HG02798 (cell line): ENCODE results near the gene FGD2.

Source experiments
- ATAC-seq: cut with Tn5 transposase; IDR thresholded peaks from one replicate; pipeline ENCODE4 v1.9.1; 2021; ENCODE audit warnings: mild to moderate bottlenecking; ENCODE audit not compliant: unreplicated experiment, poor library complexity

Gene FGD2

DNA sequence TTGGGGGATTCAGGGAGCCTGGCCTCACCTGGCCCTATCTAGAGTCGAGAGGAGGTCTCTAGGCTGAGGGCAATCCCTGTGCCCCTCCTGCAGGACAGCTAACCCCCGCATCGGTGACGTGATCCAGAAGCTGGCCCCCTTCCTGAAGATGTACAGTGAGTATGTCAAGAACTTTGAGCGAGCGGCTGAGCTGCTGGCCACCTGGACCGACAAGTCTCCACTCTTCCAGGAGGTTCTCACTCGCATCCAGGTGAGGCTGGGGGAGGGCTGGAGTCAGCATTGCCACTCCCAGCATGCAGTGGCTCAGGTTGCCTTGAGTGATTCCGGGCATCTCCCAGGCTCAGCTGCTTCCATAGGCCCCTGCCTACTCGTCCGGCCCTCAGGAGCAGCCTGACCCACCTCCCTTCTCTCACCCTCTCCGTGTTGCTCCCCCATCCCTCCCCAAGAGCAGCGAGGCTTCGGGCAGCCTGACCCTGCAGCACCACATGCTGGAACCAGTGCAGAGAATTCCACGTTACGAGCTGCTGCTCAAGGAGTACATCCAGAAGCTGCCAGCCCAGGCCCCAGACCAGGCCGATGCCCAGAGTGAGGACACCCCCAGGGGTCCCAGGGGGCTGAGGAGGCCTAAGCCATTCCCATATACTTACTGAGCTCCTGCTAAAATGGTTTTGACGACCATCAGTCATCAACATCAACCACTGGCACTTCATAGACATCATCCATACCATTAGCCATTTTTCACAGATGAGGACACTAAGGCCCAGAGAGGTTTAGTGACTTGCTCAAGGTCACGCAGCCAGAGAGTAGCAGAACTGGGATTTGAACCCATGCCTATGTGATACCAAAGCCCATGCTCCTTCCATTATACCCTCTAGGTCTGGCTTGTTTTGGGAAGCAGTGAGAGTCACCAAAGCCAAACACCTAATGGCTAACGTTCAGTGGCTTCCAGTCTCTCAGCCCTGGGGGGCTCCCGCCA is 8.3 kb downstream of the FGD2 start:
- no peak for ATAC-seq

DNA sequence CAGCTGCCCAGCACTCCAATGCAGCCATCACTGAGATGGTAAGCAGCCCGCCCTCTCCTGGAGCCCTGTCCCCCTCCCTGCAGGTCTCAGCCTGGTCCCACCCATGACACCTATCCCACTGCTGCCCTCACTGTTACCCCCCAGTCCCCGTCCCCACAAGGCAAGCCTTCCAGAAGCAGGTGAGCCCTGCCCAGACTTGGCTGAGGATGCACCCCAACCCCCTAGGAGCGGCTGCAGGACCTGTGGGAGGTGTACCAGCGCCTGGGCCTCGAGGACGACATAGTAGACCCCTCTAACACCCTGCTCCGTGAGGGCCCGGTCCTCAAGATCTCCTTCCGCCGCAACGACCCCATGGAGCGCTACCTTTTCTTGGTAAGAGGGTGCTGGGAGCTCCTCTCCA is 9.2 kb downstream of the FGD2 start:
- no peak for ATAC-seq

DNA sequence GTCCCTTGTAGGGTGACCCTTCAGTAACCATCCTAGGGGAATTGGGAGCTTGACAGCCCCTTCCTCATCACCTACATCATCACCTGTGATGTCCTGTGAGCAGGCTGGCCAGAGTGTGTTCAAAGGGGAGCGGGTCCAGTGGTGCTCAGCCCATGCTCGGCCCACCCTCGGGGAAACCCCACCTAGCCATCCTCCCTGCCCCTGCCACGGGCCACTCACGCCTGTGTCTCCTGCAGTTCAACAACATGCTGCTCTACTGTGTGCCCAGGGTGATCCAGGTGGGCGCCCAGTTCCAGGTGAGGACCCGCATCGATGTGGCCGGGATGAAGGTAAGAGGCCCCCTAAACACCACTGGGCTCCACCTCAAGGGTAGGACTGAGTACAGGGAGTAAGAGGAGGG is 10.1 kb downstream of the FGD2 start:
- ATAC-seq: no peak

DNA sequence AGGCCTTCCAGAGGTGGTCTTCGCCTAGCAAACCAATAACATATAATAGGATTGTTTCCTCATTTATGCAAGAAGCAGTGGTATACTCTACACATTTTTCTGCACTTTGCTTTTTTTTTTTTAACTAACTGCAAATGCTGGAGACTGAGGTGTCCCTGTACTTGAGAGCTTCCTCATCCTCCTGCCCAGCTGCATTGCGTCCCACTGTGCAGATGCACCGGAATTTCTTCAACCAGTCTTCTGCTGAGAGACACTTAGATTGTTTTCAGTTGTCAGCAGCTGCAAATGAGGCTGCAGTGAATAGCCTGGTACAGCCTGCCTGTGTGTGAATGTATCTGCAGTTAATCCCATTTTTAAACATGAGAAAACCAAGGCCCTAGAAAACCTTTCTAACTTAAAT is 11.5 kb downstream of the FGD2 start:
- no peak for ATAC-seq

DNA sequence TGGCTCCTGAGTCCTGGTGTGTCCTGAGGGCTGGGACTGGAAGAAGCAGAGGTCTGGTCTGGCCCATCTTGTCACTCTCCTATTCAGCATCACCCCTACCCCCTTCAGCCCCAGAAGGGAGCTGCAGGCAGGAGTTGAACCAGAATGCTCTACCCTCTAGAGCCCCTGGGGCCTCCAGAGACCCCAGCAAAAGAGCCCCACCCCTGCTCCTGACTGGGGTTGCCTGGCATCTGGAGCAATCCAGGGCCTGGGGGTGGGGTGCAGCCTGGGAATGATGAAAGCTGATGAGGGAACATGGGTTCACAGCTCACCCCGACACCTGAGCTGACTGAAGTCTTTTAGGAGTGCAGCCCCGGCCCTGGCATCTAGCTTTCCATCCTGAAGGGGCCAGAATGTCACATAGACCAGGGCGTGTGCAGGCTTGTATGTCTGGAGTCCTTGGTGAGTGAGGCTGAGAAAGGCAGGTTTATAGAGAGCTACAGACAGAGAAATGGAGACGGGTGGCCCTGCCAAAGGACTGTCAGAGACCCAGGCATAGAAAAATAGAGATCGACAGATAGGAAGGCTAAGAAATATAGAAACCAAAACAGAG is 12.2 kb downstream of the FGD2 start:
- ATAC-seq: no peak

DNA sequence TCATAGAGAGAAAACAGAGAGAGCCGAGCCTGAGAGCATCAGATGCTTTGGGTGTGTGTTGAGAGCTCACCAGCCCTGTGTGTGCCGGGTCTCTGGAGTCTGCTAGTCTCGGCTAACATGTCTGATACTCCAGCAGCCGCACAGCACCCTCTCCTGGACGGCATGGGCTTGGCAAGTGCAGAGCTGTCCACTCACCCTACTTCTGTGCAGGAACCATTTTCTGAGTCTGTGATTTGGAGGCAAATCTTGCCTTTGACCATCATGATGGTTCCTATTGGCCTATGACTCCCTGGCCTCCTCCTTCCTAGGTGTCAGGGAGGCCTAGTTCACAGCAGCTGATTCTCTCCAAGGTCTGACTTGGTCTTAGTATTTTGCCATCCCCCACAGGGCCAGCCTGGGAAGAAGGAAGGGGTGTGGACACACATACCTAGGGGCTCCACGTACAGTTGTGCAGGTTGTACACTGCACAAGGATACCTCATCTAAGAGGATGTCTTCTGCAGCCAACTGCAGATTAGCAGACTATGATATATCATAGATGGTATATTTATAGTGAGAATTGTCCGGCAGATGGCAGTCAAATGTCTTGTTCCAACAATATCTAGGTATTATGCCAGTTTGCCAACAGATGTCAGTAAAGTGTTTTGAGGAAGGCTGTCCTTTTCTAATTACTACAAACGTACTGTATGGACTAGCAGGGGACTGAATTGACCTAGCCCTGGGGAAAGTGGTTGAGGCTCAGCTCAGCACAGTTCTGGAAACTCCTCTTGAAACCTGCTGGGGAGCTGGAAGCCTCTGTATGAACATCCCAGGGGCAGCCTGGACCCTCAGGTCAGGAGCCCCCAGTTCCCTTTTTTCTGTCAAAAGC is 13.0 kb downstream of the FGD2 start:
- ATAC-seq: peak; percentile 90

DNA sequence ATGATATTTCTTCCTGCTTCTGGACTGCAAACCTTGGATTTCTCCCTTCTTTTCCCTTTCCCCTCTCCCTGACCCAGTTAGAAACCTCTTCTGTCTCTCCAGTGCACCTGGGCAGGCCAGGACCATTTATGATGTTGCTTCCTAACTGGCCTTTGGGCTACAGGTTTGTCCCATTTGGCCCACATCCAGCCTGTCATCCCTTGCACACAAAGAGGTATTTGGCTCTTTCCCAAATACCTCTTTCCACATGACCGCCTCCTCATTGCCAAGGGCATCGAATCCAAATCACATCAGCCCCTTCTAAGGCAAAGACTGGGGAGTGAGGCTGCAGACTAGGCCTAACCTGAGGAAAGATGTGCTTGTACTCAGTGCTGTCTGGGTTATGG is 13.6 kb downstream of the FGD2 start:
- no peak for ATAC-seq

DNA sequence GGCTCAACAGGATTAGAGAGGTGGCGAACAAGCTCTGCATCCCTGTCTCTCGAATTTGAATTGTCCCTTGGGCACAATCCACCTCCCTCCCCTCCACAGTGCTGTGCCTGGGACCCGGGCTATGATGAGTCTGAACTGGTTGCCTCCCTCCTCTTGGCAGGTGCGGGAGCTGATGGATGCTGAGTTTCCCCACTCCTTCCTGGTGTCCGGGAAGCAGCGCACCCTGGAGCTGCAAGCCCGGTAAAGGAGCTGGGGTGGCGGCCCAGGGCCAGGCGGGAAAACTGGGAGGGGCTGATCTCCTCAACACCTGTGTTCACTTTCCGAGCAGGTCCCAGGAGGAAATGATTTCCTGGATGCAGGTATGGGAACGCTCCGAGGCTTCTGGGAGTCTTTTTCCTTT is 14.9 kb downstream of the FGD2 start:
- no peak for ATAC-seq

DNA sequence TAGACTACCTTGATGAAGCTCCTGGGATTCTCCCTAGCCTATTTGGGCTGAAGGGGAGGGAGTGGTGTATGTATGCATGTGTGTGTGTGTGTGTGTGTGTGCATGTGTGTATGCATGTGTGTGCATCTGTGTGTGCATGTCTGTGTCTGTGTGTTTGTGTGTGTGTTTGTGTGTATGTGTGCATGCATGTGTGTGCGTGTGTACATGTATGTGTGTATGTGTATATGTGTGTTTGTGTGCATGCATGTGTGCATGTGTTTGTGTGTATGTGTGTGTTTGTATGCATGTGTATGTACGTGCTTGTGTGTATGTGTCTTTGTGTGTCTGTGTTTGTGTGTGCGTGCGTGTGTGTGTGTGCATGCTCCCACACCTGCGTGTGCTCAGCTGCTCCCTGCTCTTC is 15.4 kb downstream of the FGD2 start:
- ATAC-seq: no peak

DNA sequence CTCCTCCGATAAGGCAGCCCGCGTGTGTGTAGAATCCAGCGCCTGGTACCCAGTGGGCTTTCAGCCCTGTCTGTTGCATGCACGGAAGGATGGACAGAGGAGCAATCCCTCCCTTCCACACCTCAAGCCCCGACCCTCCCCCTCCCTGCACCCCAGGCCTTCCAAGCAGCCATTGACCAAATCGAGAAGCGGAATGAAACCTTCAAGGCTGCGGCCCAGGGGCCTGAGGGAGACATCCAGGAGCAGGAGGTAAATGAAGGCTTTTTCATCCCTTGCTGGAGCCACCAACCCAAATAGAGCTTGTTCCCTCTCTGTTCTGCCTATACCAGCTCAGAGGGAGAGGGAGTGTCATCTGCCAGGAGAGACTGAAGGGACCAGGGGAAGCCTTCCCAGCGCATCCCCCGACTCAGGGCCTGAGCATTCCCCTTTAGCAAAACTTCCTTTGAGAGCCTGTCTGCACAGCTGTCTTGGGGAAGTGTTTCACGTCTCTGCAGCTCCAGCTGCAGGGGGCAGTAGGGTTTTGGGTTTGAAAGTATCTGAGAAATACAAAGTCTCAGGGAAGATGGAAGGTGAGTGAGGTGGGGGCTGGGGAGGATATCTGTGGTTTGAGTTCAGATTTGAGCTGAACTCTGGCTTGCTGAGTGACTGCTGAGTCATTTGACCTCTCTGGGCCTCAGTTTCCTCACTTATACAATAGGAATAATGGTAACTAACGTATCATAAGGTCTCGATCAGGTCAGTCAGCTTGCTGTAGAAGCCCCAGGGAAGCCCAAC is 16.1 kb downstream of the FGD2 start:
- ATAC-seq: no peak

DNA sequence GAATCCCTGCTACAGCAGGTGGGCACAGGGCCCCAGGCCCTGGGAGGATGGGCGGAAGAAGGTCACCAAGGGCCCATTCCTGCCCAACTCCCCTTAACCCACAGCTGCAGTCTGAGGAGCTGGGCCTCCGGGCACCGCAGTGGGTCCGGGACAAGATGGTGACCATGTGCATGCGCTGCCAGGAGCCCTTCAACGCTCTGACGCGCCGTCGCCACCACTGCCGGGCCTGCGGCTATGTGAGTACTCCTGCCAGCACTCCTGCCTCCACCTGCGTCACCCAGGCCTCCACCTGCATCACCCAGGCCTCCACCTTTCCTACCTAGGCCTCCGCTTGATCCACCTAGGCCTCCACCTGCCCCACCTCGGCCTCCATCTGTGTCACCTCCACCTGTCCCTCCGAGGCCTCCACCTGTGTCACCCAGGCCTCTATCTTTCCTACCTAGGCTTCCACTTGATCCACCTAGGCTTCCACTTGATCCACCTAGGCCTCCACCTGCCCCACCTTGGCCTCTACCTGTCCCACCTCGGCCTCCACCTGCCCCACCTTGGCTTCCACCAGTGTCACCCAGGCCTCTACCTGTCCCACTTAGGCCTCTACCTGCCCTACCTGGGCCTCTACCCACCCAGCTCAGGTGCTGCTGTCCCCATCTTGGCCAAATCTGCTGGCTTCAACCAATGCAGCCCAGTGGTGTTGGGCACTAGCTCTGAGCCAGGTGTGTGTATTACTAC is 16.8 kb downstream of the FGD2 start:
- ATAC-seq: no peak

DNA sequence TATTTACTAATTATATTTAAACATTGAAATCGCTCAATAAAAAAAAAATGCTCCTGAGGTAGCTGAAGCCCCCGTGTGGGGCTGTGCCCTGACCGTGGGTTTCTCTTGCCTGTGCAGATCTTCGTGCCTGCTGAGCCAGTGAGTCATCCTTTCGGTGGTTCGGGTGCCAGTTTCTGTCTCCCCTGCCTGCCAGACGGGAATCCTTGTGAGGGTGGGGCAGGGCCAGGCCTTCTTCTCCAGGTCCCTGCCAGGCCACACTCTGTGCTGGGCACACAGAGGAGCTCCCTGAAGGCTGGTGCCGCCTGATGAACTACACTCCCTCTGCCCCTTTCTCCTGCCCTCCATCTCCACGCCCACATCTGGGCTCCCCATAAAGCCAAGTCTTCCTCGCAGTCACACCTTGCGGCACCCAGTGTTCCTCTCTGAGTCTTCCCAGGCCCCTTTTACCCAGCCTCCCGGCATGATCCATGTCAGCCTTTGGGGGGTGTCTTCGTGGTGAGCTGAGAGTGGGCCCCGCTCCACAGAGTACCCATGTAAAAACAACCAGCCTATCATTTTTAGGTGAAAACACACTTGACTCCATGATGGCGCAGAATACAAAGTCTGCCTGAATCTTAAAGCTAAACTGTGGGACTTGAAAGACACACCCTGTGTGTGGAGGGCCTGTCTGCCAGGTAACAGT is 19.3 kb downstream of the FGD2 start:
- no peak for ATAC-seq

DNA sequence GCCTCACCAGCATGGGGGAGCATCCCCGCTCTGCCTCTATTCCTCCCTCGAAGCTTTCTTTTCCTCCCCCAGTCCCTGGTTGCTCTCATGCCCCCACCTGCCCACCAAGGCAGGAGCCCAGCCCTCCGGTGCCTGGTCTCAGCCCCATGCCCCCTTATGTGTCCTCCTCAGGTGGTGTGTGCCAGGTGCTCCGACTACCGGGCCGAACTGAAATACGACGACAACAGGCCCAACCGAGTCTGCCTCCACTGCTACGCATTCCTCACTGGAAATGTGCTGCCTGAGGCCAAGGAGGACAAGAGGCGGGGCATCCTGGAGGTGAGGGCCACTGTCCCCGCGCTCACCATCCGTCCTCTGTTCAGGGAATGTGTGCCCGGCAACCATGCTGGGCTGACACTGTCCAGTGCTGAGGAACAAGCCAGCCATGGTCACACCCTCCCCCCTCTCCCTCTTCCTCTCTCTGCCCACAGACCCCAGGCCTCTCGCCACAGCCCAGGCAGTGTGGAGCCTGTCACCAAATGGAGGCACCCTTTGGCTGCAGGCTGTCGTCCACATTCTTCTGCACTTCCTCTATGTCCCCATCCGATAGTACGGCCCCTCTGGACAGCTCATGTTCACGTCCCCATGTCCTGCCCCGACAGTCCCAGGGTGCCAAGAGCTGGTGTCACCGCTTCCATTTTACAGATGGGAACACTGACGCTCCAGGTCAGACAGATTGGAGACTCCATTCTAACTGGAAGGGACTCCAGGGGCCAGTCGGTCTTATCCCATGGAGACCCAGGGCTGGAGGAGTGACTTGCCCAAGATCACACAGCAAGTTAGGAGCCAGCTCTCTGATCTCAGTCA is 20.4 kb downstream of the FGD2 start:
- no peak for ATAC-seq

DNA sequence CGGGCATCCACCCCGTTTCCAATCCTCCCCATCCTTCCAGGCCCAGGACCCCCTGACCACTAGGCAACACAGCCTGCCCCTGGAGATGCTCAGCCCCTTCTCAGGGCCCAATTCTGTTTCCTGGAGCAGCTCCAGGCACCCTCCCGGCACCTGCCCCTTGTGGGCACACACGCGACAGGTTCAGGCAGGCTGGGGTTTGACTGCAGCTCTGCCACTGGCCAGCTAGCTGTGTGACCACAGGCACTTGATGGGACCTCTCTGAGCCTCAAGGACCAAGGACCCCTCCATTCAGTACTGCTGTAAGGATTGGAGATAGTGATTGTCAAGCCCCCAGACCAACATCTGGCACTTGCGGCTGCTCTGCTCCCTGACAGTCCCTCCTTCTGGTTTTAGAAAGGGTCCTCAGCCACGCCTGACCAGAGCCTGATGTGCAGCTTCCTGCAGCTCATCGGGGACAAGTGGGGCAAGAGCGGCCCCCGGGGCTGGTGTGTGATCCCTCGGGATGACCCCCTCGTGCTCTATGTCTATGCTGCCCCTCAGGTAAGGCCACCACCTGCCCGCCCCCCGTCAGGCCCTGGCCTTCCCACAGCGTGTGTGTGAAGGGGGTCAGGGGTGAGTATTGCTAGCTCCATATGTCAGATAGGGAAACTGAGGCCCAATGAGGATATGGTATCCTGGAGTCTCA is 21.7 kb downstream of the FGD2 start:
- ATAC-seq: no peak

DNA sequence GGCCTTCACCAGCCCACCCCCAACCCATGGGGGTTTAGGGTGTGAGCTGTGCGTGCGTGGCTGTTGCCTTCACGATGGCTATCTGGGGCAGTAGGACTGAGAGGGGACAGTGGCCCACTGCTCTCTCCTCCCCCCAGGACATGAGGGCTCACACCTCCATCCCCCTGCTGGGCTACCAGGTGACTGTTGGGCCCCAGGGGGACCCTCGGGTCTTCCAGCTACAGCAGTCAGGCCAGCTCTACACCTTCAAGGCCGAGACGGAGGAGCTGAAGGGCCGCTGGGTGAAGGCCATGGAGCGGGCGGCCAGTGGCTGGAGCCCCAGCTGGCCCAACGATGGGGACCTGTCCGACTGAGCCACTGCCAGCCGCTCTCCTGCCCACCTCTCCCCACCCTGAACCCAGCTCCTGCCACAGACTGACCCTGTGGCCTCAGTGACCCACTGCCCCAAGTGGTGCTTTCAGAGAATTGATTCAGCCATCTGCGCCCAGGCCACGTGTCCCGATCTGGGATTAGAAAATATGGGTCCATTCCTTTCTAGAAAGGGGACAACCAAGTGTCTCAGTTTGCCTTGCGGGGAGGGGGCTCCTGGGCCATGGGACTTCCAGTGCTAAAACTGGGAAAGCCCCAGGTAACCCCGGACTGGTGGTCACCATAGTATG is 22.5 kb downstream of the FGD2 start:
- ATAC-seq: no peak

DNA sequence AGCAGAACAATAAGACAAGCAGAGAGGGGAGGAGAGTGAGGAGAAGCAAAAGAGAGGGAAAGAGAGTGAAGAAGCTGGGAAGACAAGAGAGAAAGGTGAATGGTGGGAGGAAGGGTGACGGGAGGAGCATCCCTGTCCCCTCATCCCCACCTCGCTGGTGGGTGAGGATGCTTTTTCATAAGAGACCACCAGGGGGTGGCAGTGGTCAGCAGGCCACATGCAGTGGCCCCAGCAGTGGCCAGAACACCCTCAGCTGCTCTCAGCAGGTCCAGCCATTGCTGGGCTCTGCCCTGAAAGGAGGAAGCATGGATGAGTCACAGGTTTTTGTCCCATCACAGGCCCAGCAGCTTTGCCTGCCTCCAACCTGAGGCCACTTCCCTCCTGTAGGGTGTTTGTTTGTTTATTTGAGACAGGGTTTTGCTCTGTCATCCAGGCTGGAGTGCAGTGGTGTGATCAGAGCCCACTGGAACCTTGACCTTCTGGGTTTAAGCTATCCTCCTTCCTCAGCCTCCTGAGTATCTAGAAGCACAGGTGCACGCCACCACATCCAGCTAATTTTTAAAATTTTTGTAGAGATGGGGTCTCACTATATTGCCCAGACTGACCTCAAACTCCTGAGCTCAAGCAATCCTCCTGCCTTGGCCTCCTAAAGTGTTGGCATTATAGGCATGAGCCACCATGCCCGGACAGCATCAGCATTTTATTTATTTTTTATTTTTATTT is 24.0 kb downstream of the FGD2 start:
- peak; percentile 47 for ATAC-seq
